ENCODE results near the gene REEP2.

The REEP2 gene

DNA sequence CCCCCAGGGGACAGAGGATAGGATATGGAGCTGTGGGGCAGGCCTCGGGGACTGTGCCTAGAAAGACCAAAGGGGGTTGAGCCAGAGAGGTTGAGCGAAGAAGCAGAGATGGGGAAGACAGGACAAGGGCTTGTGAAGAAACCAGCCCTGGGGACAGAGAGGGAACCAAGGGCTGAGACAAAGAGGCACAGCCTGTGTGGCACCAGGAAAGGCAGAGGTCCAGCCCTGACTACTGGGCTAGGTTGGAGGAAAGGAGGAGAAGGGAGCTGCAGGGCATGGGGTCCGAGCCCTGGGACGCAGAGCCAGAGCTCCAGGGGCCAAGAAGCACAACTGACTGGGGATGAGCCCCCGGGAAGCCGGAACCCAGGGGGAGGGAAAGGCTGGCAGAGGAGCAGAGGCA lies 9.2 kb downstream of the REEP2 start:
- Histone ChIP-seq H3K27ac (ENCODE audit: low read depth, low read length) (no peak overlapping the region), H3K36me3 (ENCODE audit: low read length) (no peaks in the 10 kb centered on the region), H4K20me1 (ENCODE audit: low read depth, low read length) (no peaks in the 10 kb centered on the region), H3K27me3 (ENCODE audit: low read length) (no peaks in the 10 kb centered on the region), H3K4me3 (ENCODE audit: insufficient read depth, low read length, poor library complexity, severe bottlenecking) (no peak overlapping the region), H3K4me2 (ENCODE audit: low read depth, low read length, poor library complexity, severe bottlenecking) (no peak overlapping the region), H2AFZ (ENCODE audit: low read depth, low read length, severe bottlenecking) (no peak overlapping the region), H3K9ac (ENCODE audit: low read length) (no peak overlapping the region), H3F3A (ENCODE audit: insufficient read depth) (no peaks in the 10 kb centered on the region), H3K9me3 (ENCODE audit: insufficient read depth, low read length) (no peaks in the 10 kb centered on the region), H3K79me2 (ENCODE audit: insufficient read depth, low read length) (no peaks in the 10 kb centered on the region), H3K9me2 (replicated peaks; ENCODE audit: insufficient read depth, low read length) (no peaks in the 10 kb centered on the region)
- TF ChIP-seq EZH2phosphoT487 (conservative IDR thresholded peaks at IDR 0.05; ENCODE audit: low read length) = no peak
- TF ChIP-seq, protein P1, sequence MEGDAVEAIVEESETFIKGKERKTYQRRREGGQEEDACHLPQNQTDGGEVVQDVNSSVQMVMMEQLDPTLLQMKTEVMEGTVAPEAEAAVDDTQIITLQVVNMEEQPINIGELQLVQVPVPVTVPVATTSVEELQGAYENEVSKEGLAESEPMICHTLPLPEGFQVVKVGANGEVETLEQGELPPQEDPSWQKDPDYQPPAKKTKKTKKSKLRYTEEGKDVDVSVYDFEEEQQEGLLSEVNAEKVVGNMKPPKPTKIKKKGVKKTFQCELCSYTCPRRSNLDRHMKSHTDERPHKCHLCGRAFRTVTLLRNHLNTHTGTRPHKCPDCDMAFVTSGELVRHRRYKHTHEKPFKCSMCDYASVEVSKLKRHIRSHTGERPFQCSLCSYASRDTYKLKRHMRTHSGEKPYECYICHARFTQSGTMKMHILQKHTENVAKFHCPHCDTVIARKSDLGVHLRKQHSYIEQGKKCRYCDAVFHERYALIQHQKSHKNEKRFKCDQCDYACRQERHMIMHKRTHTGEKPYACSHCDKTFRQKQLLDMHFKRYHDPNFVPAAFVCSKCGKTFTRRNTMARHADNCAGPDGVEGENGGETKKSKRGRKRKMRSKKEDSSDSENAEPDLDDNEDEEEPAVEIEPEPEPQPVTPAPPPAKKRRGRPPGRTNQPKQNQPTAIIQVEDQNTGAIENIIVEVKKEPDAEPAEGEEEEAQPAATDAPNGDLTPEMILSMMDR (IDR thresholded peaks at IDR 0.05; ENCODE audit: insufficient read depth, low read length, poor library complexity, severe bottlenecking) = no peak

DNA sequence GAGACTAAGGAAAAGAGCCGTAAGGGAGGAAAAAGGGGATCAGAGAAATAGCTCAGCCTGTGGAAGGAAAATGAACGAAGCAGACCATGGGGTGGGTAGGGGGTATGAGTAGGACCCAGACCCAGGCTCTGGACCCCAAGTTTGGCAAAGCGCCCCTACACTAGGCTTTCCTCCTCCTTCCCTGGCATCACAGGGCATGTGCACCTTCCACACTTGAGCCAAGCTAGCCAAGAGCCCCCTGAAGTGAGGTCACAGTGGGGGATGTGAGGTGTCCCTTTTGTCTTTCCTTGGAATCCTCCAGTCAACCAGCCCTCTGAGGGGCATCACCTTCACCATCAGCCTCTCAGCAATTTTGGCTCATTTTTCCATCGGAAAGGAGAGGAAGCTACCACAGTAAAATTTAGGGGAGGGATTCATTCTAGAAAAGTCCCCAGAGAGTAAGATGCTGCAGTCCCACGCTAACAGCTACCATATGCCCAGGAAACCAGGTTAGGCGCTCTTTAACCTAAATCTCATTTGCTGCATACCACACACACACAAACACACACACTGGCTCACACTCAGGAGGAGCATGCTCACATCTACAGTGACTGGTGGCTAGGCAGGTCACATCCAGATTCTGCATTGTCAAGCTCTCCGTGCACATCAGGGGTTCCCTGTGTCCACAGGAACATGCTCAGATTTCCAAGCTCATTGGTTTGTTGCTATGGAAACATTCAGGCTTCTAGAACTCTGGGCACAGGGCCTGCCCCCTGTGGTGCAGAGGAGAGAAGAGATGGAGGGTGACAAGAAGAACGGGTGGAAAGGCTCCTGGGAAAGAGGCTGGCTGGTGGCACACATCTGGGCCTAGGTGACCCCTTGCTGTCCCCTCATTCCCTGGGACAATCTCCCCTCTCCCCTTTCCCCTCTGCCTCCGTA lies 9.9 kb downstream of the REEP2 start:
- Histone ChIP-seq H3K4me2 (ENCODE audit: low read depth, low read length, poor library complexity, severe bottlenecking) (no peak overlapping the region), H4K20me1 (ENCODE audit: low read depth, low read length) (no peaks in the 10 kb centered on the region), H3K27ac (ENCODE audit: low read depth, low read length) (no peak overlapping the region), H3K9ac (ENCODE audit: low read length) (no peak overlapping the region), H2AFZ (ENCODE audit: low read depth, low read length, severe bottlenecking) (no peak overlapping the region), H3K36me3 (ENCODE audit: low read length) (no peaks in the 10 kb centered on the region), H3F3A (ENCODE audit: insufficient read depth) (no peaks in the 10 kb centered on the region), H3K9me3 (ENCODE audit: insufficient read depth, low read length) (no peaks in the 10 kb centered on the region), H3K9me2 (replicated peaks; ENCODE audit: insufficient read depth, low read length) (no peaks in the 10 kb centered on the region), H3K79me2 (ENCODE audit: insufficient read depth, low read length) (no peaks in the 10 kb centered on the region), H3K27me3 (ENCODE audit: low read length) (no peaks in the 10 kb centered on the region), H3K4me3 (ENCODE audit: insufficient read depth, low read length, poor library complexity, severe bottlenecking) (no peak overlapping the region)
- TF ChIP-seq, protein P1 (IDR thresholded peaks at IDR 0.05; ENCODE audit: insufficient read depth, low read length, poor library complexity, severe bottlenecking) = no peak
- TF ChIP-seq EZH2phosphoT487 (conservative IDR thresholded peaks at IDR 0.05; ENCODE audit: low read length) = no peak

DNA sequence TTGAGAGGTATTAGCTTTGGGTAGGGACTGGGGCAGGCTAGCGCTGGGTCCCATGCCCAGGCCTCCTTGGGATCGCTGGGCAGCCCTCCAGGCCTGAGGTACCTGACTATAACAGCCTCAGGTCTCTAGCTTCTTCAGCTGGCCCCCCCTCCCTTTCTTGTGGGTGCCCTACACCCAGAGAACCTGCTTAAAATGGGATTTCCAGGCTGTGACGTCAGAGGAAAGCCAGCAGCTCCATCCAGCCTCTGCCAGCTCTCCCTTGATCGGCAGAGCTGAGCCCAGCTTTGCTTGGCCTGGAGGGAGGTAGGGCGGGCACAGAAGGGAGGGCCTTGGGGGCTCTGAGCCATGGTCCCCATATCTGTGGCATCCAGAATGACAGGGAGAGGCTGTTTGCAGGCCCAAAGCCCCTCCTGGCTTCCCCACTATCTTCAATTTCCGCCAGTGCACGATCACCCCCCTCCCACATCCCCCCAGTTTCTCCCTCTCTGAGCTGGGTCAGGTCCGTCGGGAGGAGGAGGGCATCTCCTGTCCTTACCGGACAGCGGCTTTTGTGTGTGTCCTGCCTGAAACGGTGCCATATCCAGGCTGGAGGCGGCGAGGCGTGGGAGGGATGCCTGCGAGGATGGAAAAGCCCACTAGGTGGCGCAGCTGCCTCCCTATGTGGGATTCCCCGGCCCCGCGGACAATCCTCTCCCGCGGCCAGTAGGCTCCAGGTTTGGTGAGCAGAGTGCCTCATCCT lies 10.8 kb downstream of the REEP2 start:
- Histone ChIP-seq H3K9me3 (ENCODE audit: insufficient read depth, low read length) (no peaks in the 10 kb centered on the region), H3K4me2 (ENCODE audit: low read depth, low read length, poor library complexity, severe bottlenecking) (peak overlapping the region; percentile 14), H3K27ac (ENCODE audit: low read depth, low read length) (no peak overlapping the region), H4K20me1 (ENCODE audit: low read depth, low read length) (no peaks in the 10 kb centered on the region), H3K4me3 (ENCODE audit: insufficient read depth, low read length, poor library complexity, severe bottlenecking) (no peak overlapping the region), H3K9ac (ENCODE audit: low read length) (no peak overlapping the region), H2AFZ (ENCODE audit: low read depth, low read length, severe bottlenecking) (no peak overlapping the region), H3K36me3 (ENCODE audit: low read length) (no peaks in the 10 kb centered on the region), H3K79me2 (ENCODE audit: insufficient read depth, low read length) (no peaks in the 10 kb centered on the region), H3K9me2 (replicated peaks; ENCODE audit: insufficient read depth, low read length) (no peaks in the 10 kb centered on the region), H3K27me3 (ENCODE audit: low read length) (no peaks in the 10 kb centered on the region), H3F3A (ENCODE audit: insufficient read depth) (no peaks in the 10 kb centered on the region)
- TF ChIP-seq, protein P1 (IDR thresholded peaks at IDR 0.05; ENCODE audit: insufficient read depth, low read length, poor library complexity, severe bottlenecking) = peak; percentile 90
- no peak for TF ChIP-seq EZH2phosphoT487 (conservative IDR thresholded peaks at IDR 0.05; ENCODE audit: low read length)

All from SU-DHL-6 (cell line).